CD4-positive, alpha-beta T cell treated with Interleukin-17A for 1 hour (primary cell): ENCODE data around the gene PRPF18.
A peak's percentile ranks its signal among the peaks of the same experiment; 100 is the strongest.
"Not testable (repeated sequence)": the region's sequence is repeated elsewhere in the genome, so short reads cannot be mapped to it uniquely, and the experiment has no call there.

ENCODE experiments used
- DNase-seq: peaks from one replicate; pipeline ENCODE4 v3.0.0-alpha.2; 2020

The PRPF18 gene

GRCh38 chr10:13586676-13587355, at the start of gene PRPF18:
TSS of gene PRPF18 (plus strand) at chr10:13586965. CDS start at chr10:13587087, 122 bp downstream.
- DNase-seq: peak; percentile 95

GRCh38 chr10:13537985-13538384, 48.8 kb upstream of the PRPF18 start:
- DNase-seq: not testable (repeated sequence)

GRCh38 chr10:13542533-13542932, 44.2 kb upstream of the PRPF18 start:
- no peak for DNase-seq

GRCh38 chr10:13550802-13551201, 36.0 kb upstream of the PRPF18 start:
- DNase-seq: no peak

GRCh38 chr10:13555884-13556510, 30.8 kb upstream of the PRPF18 start:
- DNase-seq: no peak

GRCh38 chr10:13559124-13559700, 27.6 kb upstream of the PRPF18 start:
- DNase-seq: no peak

- no peak for DNase-seq
Measured at GRCh38 chr10:13560597-13560996, 26.2 kb upstream of the PRPF18 start.

GRCh38 chr10:13563481-13564445, 23.0 kb upstream of the PRPF18 start:
- no peak for DNase-seq

GRCh38 chr10:13564576-13564975, 22.2 kb upstream of the PRPF18 start:
- no peak for DNase-seq

- DNase-seq: no peak
Measured at GRCh38 chr10:13567030-13567429, 19.7 kb upstream of the PRPF18 start.

- no peak for DNase-seq
Measured at GRCh38 chr10:13571541-13571940, 15.2 kb upstream of the PRPF18 start.

- no peak for DNase-seq
Measured at GRCh38 chr10:13573960-13574359, 12.8 kb upstream of the PRPF18 start.

- no peak for DNase-seq
Measured at GRCh38 chr10:13585195-13585751, 1.5 kb upstream of the PRPF18 start.

GRCh38 chr10:13585943-13586342, 822 bp upstream of the PRPF18 start:
- no peak for DNase-seq

GRCh38 chr10:13587391-13587790, 626 bp downstream of the PRPF18 start:
- peak; percentile 2 for DNase-seq

- DNase-seq: no peak
Measured at GRCh38 chr10:13589316-13589715, 2.6 kb downstream of the PRPF18 start.

GRCh38 chr10:13590886-13591285, 4.1 kb downstream of the PRPF18 start:
- DNase-seq: no peak

- DNase-seq: no peak
Measured at GRCh38 chr10:13592306-13592705, 5.5 kb downstream of the PRPF18 start.

- DNase-seq: no peak
Measured at GRCh38 chr10:13593535-13593934, 6.8 kb downstream of the PRPF18 start.

- DNase-seq: no peak
Measured at GRCh38 chr10:13594641-13595040, 7.9 kb downstream of the PRPF18 start.

GRCh38 chr10:13597909-13598308, 11.1 kb downstream of the PRPF18 start:
- no peak for DNase-seq

GRCh38 chr10:13604357-13605040, 17.7 kb downstream of the PRPF18 start:
- DNase-seq: no peak
